ENCODE measurements around the gene THADA.
"Not testable (repeated sequence)": the region's sequence is repeated elsewhere in the genome, so short reads cannot be mapped to it uniquely, and the experiment has no call there.

THADA gene

GRCh38 chr2:43302182-43302960, 293.5 kb downstream of the THADA start:
- H3K27me3 ChIP-seq (ENCODE audit: insufficient read depth, low read length): no peaks in the 10 kb centered on the region
- no peaks in the 10 kb centered on the region for H3K36me3 ChIP-seq (ENCODE audit: insufficient read depth, low read length)
- H3K4me3 ChIP-seq (ENCODE audit: low read depth, low read length): no peak overlapping the region
- peaks cover 5% of the 10 kb centered on the region for H3K4me1 ChIP-seq (ENCODE audit: control insufficient read depth, insufficient read depth, low read length, unreplicated experiment)
- no peak overlapping the region for H2AFZ ChIP-seq (ENCODE audit: low read length, unreplicated experiment)
- H3K27ac ChIP-seq (ENCODE audit: low read depth, low read length): no peak overlapping the region
- no peaks in the 10 kb centered on the region for H3K79me2 ChIP-seq (ENCODE audit: control insufficient read depth, insufficient read depth, low read length, unreplicated experiment)

DNA sequence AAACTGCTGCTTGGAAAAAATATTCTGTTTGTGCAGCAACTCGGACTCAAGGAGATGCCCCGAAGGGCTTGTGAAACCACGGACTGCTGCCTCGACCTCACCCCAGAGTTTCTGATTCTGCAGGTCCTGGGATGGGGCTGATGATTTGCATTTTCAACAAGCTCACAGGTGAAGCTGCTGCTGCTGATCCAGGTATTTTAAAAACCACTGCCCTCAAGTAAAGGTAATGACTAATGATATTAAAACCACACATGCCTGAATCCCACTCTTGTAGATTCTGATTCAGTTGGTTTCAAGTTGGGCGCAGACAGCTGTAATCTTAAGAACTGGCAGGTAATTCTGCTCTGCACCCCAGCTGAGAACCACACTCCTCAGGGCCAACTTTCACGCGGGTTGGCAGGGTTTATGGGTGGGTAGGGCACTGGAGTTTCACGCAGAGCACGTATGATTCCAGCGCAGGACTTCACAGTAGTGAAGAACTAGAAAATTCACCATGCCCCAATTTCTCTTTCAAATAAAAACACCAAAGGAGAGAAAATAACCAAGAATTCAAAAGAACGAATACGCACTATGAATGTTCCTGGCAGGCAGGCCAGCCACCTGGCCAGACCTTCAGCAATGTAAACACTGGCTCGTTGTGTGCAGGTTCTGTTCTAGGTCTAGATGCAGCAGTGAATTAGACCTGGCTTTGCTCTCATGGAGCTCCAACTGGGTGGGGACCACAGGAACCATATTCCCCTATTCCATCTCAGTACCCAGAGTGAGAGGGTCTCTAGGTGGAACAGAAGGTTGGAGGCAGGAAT, 294.9 kb downstream of the THADA start:
- Histone ChIP-seq H3K36me3 (ENCODE audit: insufficient read depth, low read length) (no peaks in the 10 kb centered on the region), H3K27ac (ENCODE audit: low read depth, low read length) (no peak overlapping the region), H3K4me3 (ENCODE audit: low read depth, low read length) (no peak overlapping the region), H3K27me3 (ENCODE audit: insufficient read depth, low read length) (no peaks in the 10 kb centered on the region), H2AFZ (ENCODE audit: low read length, unreplicated experiment) (no peak overlapping the region), H3K79me2 (ENCODE audit: control insufficient read depth, insufficient read depth, low read length, unreplicated experiment) (no peaks in the 10 kb centered on the region), H3K4me1 (ENCODE audit: control insufficient read depth, insufficient read depth, low read length, unreplicated experiment) (peaks cover 5% of the 10 kb centered on the region)

- Histone ChIP-seq H3K36me3 (ENCODE audit: insufficient read depth, low read length) (no peaks in the 10 kb centered on the region), H3K4me3 (ENCODE audit: low read depth, low read length) (no peak overlapping the region), H3K4me1 (ENCODE audit: control insufficient read depth, insufficient read depth, low read length, unreplicated experiment) (peaks cover 5% of the 10 kb centered on the region), H3K79me2 (ENCODE audit: control insufficient read depth, insufficient read depth, low read length, unreplicated experiment) (no peaks in the 10 kb centered on the region), H3K27me3 (ENCODE audit: insufficient read depth, low read length) (no peaks in the 10 kb centered on the region), H3K27ac (ENCODE audit: low read depth, low read length) (no peak overlapping the region), H2AFZ (ENCODE audit: low read length, unreplicated experiment) (no peak overlapping the region)
Measured at GRCh38 chr2:43300222-43300621, 295.6 kb downstream of the THADA start.

DNA sequence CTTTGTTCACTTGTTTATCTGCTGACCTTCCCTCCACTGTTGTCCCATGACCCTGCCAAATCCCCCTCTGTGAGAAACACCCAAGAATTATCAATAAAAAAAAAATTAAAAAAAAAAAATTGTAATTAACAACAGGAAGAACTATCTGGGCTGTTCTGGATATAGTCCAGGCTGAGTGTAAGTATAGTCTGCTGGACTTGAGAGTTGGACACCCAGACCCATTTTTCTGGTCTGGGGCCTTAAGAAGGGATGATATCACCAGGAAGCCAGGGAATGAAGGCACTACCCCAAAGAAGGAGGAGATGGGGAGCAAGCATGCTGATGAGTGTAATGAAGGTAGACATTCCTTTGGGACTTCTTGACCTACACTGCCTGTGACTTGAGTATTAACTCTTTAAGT, 297.3 kb downstream of the THADA start:
- no peak overlapping the region for H2AFZ ChIP-seq (ENCODE audit: low read length, unreplicated experiment)
- no peaks in the 10 kb centered on the region for H3K27me3 ChIP-seq (ENCODE audit: insufficient read depth, low read length)
- no peaks in the 10 kb centered on the region for H3K79me2 ChIP-seq (ENCODE audit: control insufficient read depth, insufficient read depth, low read length, unreplicated experiment)
- H3K4me3 ChIP-seq (ENCODE audit: low read depth, low read length): no peak overlapping the region
- peaks cover 19% of the 10 kb centered on the region for H3K4me1 ChIP-seq (ENCODE audit: control insufficient read depth, insufficient read depth, low read length, unreplicated experiment)
- no peaks in the 10 kb centered on the region for H3K36me3 ChIP-seq (ENCODE audit: insufficient read depth, low read length)
- H3K27ac ChIP-seq (ENCODE audit: low read depth, low read length): no peak overlapping the region

DNA sequence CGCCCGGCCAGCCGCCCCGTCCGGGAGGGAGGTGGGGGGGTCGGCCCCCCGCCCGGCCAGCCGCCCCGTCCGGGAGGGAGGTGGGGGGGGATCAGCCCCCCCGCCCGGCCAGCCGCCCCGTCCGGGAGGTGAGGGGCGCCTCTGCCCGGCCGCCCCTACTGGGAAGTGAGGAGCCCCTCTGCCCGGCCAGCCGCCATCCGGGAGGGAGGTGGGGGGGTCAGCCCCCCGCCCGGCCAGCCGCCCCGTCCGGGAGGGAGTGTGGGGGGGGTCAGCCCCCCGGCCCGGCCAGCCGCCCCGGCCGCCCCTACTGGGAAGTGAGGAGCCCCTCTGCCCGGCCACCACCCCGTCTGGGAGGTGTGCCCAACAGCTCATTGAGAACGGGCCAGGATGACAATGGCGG, 298.1 kb downstream of the THADA start:
- H3K4me3 ChIP-seq (ENCODE audit: low read depth, low read length); H3K79me2 ChIP-seq (ENCODE audit: control insufficient read depth, insufficient read depth, low read length, unreplicated experiment); H3K36me3 ChIP-seq (ENCODE audit: insufficient read depth, low read length); H3K27ac ChIP-seq (ENCODE audit: low read depth, low read length); H3K27me3 ChIP-seq (ENCODE audit: insufficient read depth, low read length); H2AFZ ChIP-seq (ENCODE audit: low read length, unreplicated experiment): not testable (repeated sequence)
- peaks cover 26% of the 10 kb centered on the region for H3K4me1 ChIP-seq (ENCODE audit: control insufficient read depth, insufficient read depth, low read length, unreplicated experiment)

DNA sequence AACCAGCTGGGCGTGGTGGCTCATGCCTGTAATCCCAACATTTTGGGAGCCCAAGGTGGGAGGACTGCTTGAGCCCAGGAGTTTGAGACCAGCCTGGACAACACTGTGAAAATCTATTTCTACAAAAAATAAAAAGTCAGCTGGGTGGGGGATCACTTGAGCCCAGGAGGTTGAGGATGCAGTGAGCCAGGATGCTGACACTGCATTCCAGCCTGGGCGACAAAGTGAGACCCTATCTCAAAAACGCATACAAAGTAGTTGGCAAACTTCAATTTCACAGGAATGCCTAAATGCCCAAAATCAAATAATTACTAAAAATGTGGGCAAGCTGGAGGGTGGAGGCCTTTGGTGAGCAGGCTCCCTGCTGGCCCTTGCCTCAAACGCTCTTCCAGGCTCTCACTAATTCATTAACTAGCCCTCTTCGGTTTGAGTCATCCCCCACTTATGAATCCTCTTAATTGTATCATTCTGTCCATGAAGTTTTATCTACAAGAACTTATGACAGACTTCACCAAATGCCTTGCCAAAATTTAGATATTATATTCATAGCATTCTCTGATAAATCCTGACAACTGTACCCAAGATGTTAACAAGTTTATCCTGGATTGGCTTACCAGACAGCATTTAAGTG, 300.8 kb downstream of the THADA start:
- H3K79me2 ChIP-seq (ENCODE audit: control insufficient read depth, insufficient read depth, low read length, unreplicated experiment): no peaks in the 10 kb centered on the region
- peak overlapping the region; percentile 93; the same call in 1 of the 2 replicates for H3K27ac ChIP-seq (ENCODE audit: low read depth, low read length)
- H3K27me3 ChIP-seq (ENCODE audit: insufficient read depth, low read length): no peaks in the 10 kb centered on the region

GRCh38 chr2:43293744-43294695, 301.8 kb downstream of the THADA start:
- Histone ChIP-seq H3K36me3 (ENCODE audit: insufficient read depth, low read length) (peaks cover 21% of the 10 kb centered on the region), H3K4me3 (ENCODE audit: low read depth, low read length) (no peak overlapping the region; the same call in 1 of the 2 replicates), H3K27ac (ENCODE audit: low read depth, low read length) (peak overlapping the region; percentile 93), H3K79me2 (ENCODE audit: control insufficient read depth, insufficient read depth, low read length, unreplicated experiment) (no peaks in the 10 kb centered on the region), H3K4me1 (ENCODE audit: control insufficient read depth, insufficient read depth, low read length, unreplicated experiment) (peaks cover 26% of the 10 kb centered on the region), H2AFZ (ENCODE audit: low read length, unreplicated experiment) (no peak overlapping the region), H3K27me3 (ENCODE audit: insufficient read depth, low read length) (no peaks in the 10 kb centered on the region)

More for the DNA sequence above, 300.8 kb downstream of the THADA start:
- H2AFZ ChIP-seq (ENCODE audit: low read length, unreplicated experiment): no peak overlapping the region
- peaks cover 21% of the 10 kb centered on the region for H3K36me3 ChIP-seq (ENCODE audit: insufficient read depth, low read length)
- peaks cover 26% of the 10 kb centered on the region for H3K4me1 ChIP-seq (ENCODE audit: control insufficient read depth, insufficient read depth, low read length, unreplicated experiment)
- no peak overlapping the region for H3K4me3 ChIP-seq (ENCODE audit: low read depth, low read length)

DNA sequence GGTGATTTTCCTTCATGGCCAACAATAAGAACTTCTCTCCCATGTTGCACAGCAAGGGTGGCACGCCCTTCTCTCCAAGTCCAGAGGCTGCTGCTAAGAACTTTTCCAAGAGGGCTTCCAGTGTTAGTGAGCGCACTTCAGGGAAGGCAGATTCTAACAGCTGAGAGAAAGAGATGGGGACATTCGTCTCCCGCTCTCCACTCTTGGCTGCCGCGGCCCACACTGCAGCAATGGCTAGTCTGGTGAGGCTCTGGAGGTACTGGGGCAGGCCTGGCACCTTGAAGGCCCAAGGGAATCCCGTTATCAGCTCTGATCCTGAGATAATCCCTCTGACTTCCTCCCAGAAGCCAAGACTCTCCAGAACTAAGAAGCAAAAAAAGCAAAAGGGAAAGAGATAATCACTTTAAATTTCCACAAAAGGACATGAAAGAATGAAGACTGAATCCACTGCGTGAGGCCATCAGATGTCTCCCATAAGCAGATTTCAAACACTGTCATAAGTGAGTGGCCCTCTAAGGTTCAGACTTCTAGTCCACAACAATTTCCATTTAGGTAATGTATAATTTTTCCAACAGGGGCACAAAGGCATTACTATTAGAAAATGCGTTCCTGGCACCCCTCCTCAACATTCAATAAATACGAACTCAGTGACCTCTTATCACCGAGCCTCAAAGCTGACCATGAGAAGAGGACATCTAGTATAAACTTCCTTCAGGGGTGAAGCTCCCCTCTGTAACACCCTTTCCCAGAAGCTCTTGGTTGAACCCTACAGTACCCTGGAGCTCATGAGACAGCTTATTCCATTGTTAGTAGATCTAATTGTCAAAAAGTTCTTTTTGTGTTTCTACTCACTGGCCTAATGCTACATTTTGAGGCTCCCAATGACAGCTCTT, 302.7 kb downstream of the THADA start:
- peak overlapping the region; percentile 93 for H3K27ac ChIP-seq (ENCODE audit: low read depth, low read length)
- peaks cover 26% of the 10 kb centered on the region for H3K4me1 ChIP-seq (ENCODE audit: control insufficient read depth, insufficient read depth, low read length, unreplicated experiment)
- no peak overlapping the region for H3K4me3 ChIP-seq (ENCODE audit: low read depth, low read length)
- no peaks in the 10 kb centered on the region for H3K79me2 ChIP-seq (ENCODE audit: control insufficient read depth, insufficient read depth, low read length, unreplicated experiment)
- peaks cover 21% of the 10 kb centered on the region for H3K36me3 ChIP-seq (ENCODE audit: insufficient read depth, low read length)
- no peak overlapping the region for H2AFZ ChIP-seq (ENCODE audit: low read length, unreplicated experiment)
- no peaks in the 10 kb centered on the region for H3K27me3 ChIP-seq (ENCODE audit: insufficient read depth, low read length)

GRCh38 chr2:43292297-43292696, 303.5 kb downstream of the THADA start:
- H3K36me3 ChIP-seq (ENCODE audit: insufficient read depth, low read length): peaks cover 27% of the 10 kb centered on the region
- H2AFZ ChIP-seq (ENCODE audit: low read length, unreplicated experiment): no peak overlapping the region
- no peak overlapping the region for H3K27ac ChIP-seq (ENCODE audit: low read depth, low read length)
- no peaks in the 10 kb centered on the region for H3K79me2 ChIP-seq (ENCODE audit: control insufficient read depth, insufficient read depth, low read length, unreplicated experiment)
- H3K4me3 ChIP-seq (ENCODE audit: low read depth, low read length): no peak overlapping the region
- no peaks in the 10 kb centered on the region for H3K27me3 ChIP-seq (ENCODE audit: insufficient read depth, low read length)
- H3K4me1 ChIP-seq (ENCODE audit: control insufficient read depth, insufficient read depth, low read length, unreplicated experiment): peaks cover 26% of the 10 kb centered on the region
